Measurements from ENCODE around the gene PCBP3. TPM values are rescaled to one million over a fixed set of nuclear protein-coding genes. Genes with fewer than 3 reads are reported as not detected.

PCBP3 gene
- total and polyA plus RNA-seq, 10 of the 15 experiments (the other 5 are each of a cell fraction or from before 2014, with no cell fraction given) = 0.09 to 1.3 (median 0.46) TPM; not detected in 3

DNA sequence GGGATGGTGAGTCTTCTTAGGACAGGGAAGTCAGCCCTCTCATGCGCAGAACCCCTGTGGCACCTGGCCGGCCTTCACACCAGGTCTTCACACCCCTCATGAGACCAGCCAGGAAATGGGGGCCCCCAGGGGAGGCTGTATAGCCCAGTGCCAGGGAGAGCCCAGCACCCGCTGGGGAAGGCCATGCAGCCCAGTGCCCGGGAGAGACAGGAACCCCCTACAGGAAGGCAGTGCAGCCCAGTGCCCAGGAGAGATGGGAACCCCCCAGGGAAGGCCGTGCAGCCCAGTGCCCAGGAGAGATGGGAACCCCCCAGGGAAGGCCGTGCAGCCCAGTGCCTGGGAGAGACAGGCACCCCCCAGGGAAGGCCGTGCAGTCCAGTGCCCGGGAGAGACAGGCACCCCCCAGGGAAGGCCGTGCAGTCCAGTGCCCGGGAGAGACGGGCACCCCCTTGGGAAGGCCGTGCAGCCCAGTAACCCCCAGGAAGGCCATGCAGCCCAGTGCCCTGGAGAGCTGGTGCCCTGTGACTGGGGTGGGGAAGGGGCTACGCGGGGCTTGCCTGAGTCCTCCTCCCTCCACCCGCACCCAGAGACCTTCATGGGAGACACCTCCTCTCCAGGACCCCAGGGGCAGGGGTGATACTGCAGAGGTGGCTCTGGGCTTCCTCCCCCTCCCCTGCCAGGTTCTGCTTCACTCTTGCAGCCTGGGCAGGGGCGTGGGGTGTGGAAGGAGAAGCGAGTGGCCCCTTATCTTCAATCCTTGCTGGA lies 227.5 kb downstream of the PCBP3 start (continued):
- TF ChIP-seq, protein P1, sequence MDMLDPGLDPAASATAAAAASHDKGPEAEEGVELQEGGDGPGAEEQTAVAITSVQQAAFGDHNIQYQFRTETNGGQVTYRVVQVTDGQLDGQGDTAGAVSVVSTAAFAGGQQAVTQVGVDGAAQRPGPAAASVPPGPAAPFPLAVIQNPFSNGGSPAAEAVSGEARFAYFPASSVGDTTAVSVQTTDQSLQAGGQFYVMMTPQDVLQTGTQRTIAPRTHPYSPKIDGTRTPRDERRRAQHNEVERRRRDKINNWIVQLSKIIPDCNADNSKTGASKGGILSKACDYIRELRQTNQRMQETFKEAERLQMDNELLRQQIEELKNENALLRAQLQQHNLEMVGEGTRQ (IDR thresholded peaks at IDR 0.05; ENCODE audit: borderline replicate concordance, low read depth, low read length) = no peak
- TF ChIP-seq YY1 (IDR thresholded peaks at IDR 0.05; ENCODE audit: low read depth, low read length) (no peak), CBFB (IDR thresholded peaks at IDR 0.05; ENCODE audit: low read depth) (no peak), FOS (IDR thresholded peaks at IDR 0.05; ENCODE audit: borderline replicate concordance, extremely low read depth, insufficient read length) (no peak), HDGF (IDR thresholded peaks at IDR 0.05) (no peak), MXI1 (IDR thresholded peaks at IDR 0.05; ENCODE audit: low read depth, low read length) (no peak), BCL11A (IDR thresholded peaks at IDR 0.05; ENCODE audit: low read depth, low read length) (no peak), SP1 (IDR thresholded peaks at IDR 0.05; ENCODE audit: low read depth, low read length) (no peak), IRF4 (IDR thresholded peaks at IDR 0.05; ENCODE audit: low read depth, low read length) (no peak)
- TF ChIP-seq, protein P2, sequence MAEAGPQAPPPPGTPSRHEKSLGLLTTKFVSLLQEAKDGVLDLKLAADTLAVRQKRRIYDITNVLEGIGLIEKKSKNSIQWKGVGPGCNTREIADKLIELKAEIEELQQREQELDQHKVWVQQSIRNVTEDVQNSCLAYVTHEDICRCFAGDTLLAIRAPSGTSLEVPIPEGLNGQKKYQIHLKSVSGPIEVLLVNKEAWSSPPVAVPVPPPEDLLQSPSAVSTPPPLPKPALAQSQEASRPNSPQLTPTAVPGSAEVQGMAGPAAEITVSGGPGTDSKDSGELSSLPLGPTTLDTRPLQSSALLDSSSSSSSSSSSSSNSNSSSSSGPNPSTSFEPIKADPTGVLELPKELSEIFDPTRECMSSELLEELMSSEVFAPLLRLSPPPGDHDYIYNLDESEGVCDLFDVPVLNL (IDR thresholded peaks at IDR 0.05; ENCODE audit: low read depth, low read length) = no peak
- TF ChIP-seq, protein P3, sequence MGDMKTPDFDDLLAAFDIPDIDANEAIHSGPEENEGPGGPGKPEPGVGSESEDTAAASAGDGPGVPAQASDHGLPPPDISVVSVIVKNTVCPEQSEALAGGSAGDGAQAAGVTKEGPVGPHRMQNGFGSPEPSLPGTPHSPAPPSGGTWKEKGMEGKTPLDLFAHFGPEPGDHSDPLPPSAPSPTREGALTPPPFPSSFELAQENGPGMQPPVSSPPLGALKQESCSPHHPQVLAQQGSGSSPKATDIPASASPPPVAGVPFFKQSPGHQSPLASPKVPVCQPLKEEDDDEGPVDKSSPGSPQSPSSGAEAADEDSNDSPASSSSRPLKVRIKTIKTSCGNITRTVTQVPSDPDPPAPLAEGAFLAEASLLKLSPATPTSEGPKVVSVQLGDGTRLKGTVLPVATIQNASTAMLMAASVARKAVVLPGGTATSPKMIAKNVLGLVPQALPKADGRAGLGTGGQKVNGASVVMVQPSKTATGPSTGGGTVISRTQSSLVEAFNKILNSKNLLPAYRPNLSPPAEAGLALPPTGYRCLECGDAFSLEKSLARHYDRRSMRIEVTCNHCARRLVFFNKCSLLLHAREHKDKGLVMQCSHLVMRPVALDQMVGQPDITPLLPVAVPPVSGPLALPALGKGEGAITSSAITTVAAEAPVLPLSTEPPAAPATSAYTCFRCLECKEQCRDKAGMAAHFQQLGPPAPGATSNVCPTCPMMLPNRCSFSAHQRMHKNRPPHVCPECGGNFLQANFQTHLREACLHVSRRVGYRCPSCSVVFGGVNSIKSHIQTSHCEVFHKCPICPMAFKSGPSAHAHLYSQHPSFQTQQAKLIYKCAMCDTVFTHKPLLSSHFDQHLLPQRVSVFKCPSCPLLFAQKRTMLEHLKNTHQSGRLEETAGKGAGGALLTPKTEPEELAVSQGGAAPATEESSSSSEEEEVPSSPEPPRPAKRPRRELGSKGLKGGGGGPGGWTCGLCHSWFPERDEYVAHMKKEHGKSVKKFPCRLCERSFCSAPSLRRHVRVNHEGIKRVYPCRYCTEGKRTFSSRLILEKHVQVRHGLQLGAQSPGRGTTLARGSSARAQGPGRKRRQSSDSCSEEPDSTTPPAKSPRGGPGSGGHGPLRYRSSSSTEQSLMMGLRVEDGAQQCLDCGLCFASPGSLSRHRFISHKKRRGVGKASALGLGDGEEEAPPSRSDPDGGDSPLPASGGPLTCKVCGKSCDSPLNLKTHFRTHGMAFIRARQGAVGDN (IDR thresholded peaks at IDR 0.05) = no peak
- TF ChIP-seq, protein P4, sequence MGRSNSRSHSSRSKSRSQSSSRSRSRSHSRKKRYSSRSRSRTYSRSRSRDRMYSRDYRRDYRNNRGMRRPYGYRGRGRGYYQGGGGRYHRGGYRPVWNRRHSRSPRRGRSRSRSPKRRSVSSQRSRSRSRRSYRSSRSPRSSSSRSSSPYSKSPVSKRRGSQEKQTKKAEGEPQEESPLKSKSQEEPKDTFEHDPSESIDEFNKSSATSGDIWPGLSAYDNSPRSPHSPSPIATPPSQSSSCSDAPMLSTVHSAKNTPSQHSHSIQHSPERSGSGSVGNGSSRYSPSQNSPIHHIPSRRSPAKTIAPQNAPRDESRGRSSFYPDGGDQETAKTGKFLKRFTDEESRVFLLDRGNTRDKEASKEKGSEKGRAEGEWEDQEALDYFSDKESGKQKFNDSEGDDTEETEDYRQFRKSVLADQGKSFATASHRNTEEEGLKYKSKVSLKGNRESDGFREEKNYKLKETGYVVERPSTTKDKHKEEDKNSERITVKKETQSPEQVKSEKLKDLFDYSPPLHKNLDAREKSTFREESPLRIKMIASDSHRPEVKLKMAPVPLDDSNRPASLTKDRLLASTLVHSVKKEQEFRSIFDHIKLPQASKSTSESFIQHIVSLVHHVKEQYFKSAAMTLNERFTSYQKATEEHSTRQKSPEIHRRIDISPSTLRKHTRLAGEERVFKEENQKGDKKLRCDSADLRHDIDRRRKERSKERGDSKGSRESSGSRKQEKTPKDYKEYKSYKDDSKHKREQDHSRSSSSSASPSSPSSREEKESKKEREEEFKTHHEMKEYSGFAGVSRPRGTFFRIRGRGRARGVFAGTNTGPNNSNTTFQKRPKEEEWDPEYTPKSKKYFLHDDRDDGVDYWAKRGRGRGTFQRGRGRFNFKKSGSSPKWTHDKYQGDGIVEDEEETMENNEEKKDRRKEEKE (IDR thresholded peaks at IDR 0.05) = no peak

All from GM12878 (cell line).